Measurements from ENCODE around the gene ZNF727. TPM values are rescaled to one million over a fixed set of nuclear protein-coding genes. Genes with fewer than 3 reads are reported as not detected.

The ZNF727 gene
- total RNA-seq (2021; ENCODE audit: unreplicated experiment): not detected
- polyA plus RNA-seq (2012): not detected in 2 replicates
- not detected for Bru-seq, nascent RNA
- not detected for BruChase-seq, experiment 1, labeled RNA remaining after a 6-hour chase
- not detected for BruChase-seq, experiment 2, labeled RNA remaining after a 2-hour chase
- long read RNA-seq: 0 reads

GRCh38 chr7:64045301-64046040 lies at the start of gene ZNF727:
Gene ZNF727 (plus strand): TSS chr7:64045434. CDS start chr7:64045622, 188 bp downstream.
- Histone ChIP-seq H3K36me3 (ENCODE audit: control insufficient read depth in 1 of 2, insufficient read depth in 2 of 2, low read length in 2 of 2) (no peaks in the 10 kb centered on the region), H3K27ac (ENCODE audit: low read depth, low read length) (no peak within 1 kb of the TSS), H2AFZ (ENCODE audit: low read depth, low read length, poor library complexity, severe bottlenecking) (no peak within 1 kb of the TSS), H3K4me3 (replicated peaks in 1 of 2; ENCODE audit: low read depth in 1 of 2, low read length in 2 of 2) (no peak within 1 kb of the TSS), H3K4me1 (ENCODE audit: control insufficient read depth in 1 of 2, insufficient read depth in 2 of 2, low read length in 2 of 2) (no peaks in the 10 kb centered on the region), H3K4me2 (ENCODE audit: low read length) (no peak within 1 kb of the TSS), H3K9ac (ENCODE audit: low read length) (no peak within 1 kb of the TSS), H3K9me2 (ENCODE audit: insufficient read depth) (no peaks in the 10 kb centered on the region), H3K27me3 (ENCODE audit: insufficient read depth, low read length) (no peaks in the 10 kb centered on the region), H3K9me3 (ENCODE audit: control insufficient read depth in 1 of 2, insufficient read depth in 1 of 2, low read depth in 1 of 2, low read length in 2 of 2) (peaks cover 5 to 11% of the 10 kb centered on the region in 2 experiments; a peak in 2 of 4 replicates), H3K79me2 (ENCODE audit: insufficient read depth, low read length) (no peaks in the 10 kb centered on the region), H4K20me1 (ENCODE audit: insufficient read depth) (no peaks in the 10 kb centered on the region)
- intact Hi-C loops (cut with micrococcal nuclease): no loop called here
- no peak for DNase-seq (ENCODE audit: low read depth, low spot score)
- TF ChIP-seq ZFX (IDR thresholded peaks at IDR 0.05): no peak
- no peak for TF ChIP-seq FOSL1 (IDR thresholded peaks at IDR 0.05; ENCODE audit: low read depth)
- TF ChIP-seq SRF (IDR thresholded peaks at IDR 0.05; ENCODE audit: low read depth): no peak
- BruUV-seq (replicated peaks): no TSS peak
- no peak for ATAC-seq
- ChIA-PET RAD21 (ENCODE audit: low non-redundant PET in 1 of 2, low total read pairs in 2 of 2, uncharacterized antibody in 2 of 2, unreplicated experiment in 2 of 2) (no interaction called here), POLR2A (no interaction called here), CTCF (no interaction called here)

- no peak within 1 kb of the TSS for H3K27ac ChIP-seq (ENCODE audit: low read depth, low read length)
- H3K9me2 ChIP-seq (ENCODE audit: insufficient read depth): no peaks in the 10 kb centered on the region
- no peak within 1 kb of the TSS for H2AFZ ChIP-seq (ENCODE audit: low read depth, low read length, poor library complexity, severe bottlenecking)
- BruUV-seq (replicated peaks): no TSS peak
- H3K27me3 ChIP-seq (ENCODE audit: insufficient read depth, low read length): no peaks in the 10 kb centered on the region
- no peaks in the 10 kb centered on the region for H3K79me2 ChIP-seq (ENCODE audit: insufficient read depth, low read length)
- ChIA-PET RAD21 (ENCODE audit: low non-redundant PET in 1 of 2, low total read pairs in 2 of 2, uncharacterized antibody in 2 of 2, unreplicated experiment in 2 of 2) (no interaction called here), CTCF (no interaction called here), POLR2A (no interaction called here)
- no peak within 1 kb of the TSS for H3K4me3 ChIP-seq (replicated peaks in 1 of 2; ENCODE audit: low read depth in 1 of 2, low read length in 2 of 2)
- H4K20me1 ChIP-seq (ENCODE audit: insufficient read depth): no peaks in the 10 kb centered on the region
- H3K36me3 ChIP-seq (ENCODE audit: control insufficient read depth in 1 of 2, insufficient read depth in 2 of 2, low read length in 2 of 2): no peaks in the 10 kb centered on the region
- TF ChIP-seq ZNF274 (IDR thresholded peaks at IDR 0.05; ENCODE audit: low read depth, low read length): no peak
- TF ChIP-seq EGR1 (IDR thresholded peaks at IDR 0.05; ENCODE audit: low read depth): no peak
- no peak for TF ChIP-seq RAD21 (IDR thresholded peaks at IDR 0.05; ENCODE audit: low read depth)
- TF ChIP-seq CTCF (IDR thresholded peaks at IDR 0.05 in 2 of 3, conservative IDR thresholded peaks at IDR 0.05 in 1 of 3; ENCODE audit: borderline replicate concordance in 1 of 3, insufficient read depth in 1 of 3, low read depth in 2 of 3, low read length in 2 of 3): no peak
- no peak for TF ChIP-seq FOSL1 (IDR thresholded peaks at IDR 0.05; ENCODE audit: low read depth)
- TF ChIP-seq ELF1 (IDR thresholded peaks at IDR 0.05; ENCODE audit: borderline replicate concordance, low read depth): no peak
- no peak for TF ChIP-seq SP1 (IDR thresholded peaks at IDR 0.05; ENCODE audit: low read depth)
- no peak for TF ChIP-seq SIN3A (IDR thresholded peaks at IDR 0.05; ENCODE audit: low read depth)
- TF ChIP-seq EZH2 (IDR thresholded peaks at IDR 0.05): no peak
- TF ChIP-seq JUND (IDR thresholded peaks at IDR 0.05): no peak
- no peak for TF ChIP-seq TCF7L2 (IDR thresholded peaks at IDR 0.05; ENCODE audit: borderline replicate concordance, extremely low read depth, insufficient read depth, insufficient read length)
- no peak for TF ChIP-seq ZFX (IDR thresholded peaks at IDR 0.05)
- no peak for TF ChIP-seq CBX3 (IDR thresholded peaks at IDR 0.05; ENCODE audit: low read depth)
- no peak for TF ChIP-seq SRF (IDR thresholded peaks at IDR 0.05; ENCODE audit: low read depth)
- no peak for DNase-seq (ENCODE audit: low read depth, low spot score)
- no peak for ATAC-seq
- H3K9me3 ChIP-seq (ENCODE audit: control insufficient read depth in 1 of 2, insufficient read depth in 1 of 2, low read depth in 1 of 2, low read length in 2 of 2): peaks cover 4 to 5% of the 10 kb centered on the region in 2 experiments; a peak in 1 of 4 replicates
- H3K9ac ChIP-seq (ENCODE audit: low read length): no peak within 1 kb of the TSS
- H3K4me1 ChIP-seq (ENCODE audit: control insufficient read depth in 1 of 2, insufficient read depth in 2 of 2, low read length in 2 of 2): no peaks in the 10 kb centered on the region
- H3K4me2 ChIP-seq (ENCODE audit: low read length): no peak within 1 kb of the TSS
- intact Hi-C loops (cut with micrococcal nuclease): no loop called here
Observed at GRCh38 chr7:63998549-63998948, 46.7 kb upstream of the ZNF727 start, which contains the start of gene ZNF722. Gene ZNF722 (plus strand): TSS chr7:63998849. CDS start chr7:63998962, 113 bp downstream.
